ENCODE measurements around the gene VAX1. TPM values are rescaled to one million over a fixed set of nuclear protein-coding genes. Genes with fewer than 3 reads are reported as not detected.

VAX1 gene
- not detected for total RNA-seq

- no peak for TF ChIP-seq CTCF (IDR thresholded peaks at IDR 0.05; ENCODE audit: low read depth)
Measured at GRCh38 chr10:117137911-117138642, at the start of gene VAX1. VAX1 (minus strand) TSS chr10:117138270; CDS start chr10:117138056, 214 bp downstream.

GRCh38 chr10:117186832-117187615 lies 49.0 kb upstream of the VAX1 start:
- TF ChIP-seq CTCF (IDR thresholded peaks at IDR 0.05; ENCODE audit: low read depth), result no peak

GRCh38 chr10:117184821-117185220 lies 46.8 kb upstream of the VAX1 start:
- no peak for TF ChIP-seq CTCF (IDR thresholded peaks at IDR 0.05; ENCODE audit: low read depth)

- TF ChIP-seq CTCF (IDR thresholded peaks at IDR 0.05; ENCODE audit: low read depth), result no peak
Measured at GRCh38 chr10:117184296-117184695, 46.2 kb upstream of the VAX1 start.

GRCh38 chr10:117178190-117178589 lies 40.1 kb upstream of the VAX1 start:
- no peak for TF ChIP-seq CTCF (IDR thresholded peaks at IDR 0.05; ENCODE audit: low read depth)

GRCh38 chr10:117175901-117176534 lies 37.9 kb upstream of the VAX1 start:
- TF ChIP-seq CTCF (IDR thresholded peaks at IDR 0.05; ENCODE audit: low read depth), result no peak

All from subcutaneous adipose tissue (tissue), 4 donors.